SK-N-SH (cell line): Measurements from ENCODE around the gene TMEM271. TPM values are rescaled to one million over a fixed set of nuclear protein-coding genes. Genes with fewer than 3 reads are reported as not detected.

Experiments used
- CTCF ChIA-PET: fragments of 300-600, 350-600 bp; formaldehyde crosslinking; extraction: SDS; loops from one replicate; lab custom pipeline; 2021; lab: Yijun Ruan, JAX
- POLR2A ChIA-PET: fragments of 350-600 bp; sonication (Branson Sonifier 250); formaldehyde crosslinking; extraction: SDS; loops from one replicate; lab custom pipeline; 2020; ENCODE audit warnings: antibody characterized with exemption, inconsistent platforms; lab: Yijun Ruan, JAX
- DNase-seq: peaks from one replicate; pipeline ENCODE4 v3.0.0; 2012
- H2AFZ ChIP-seq: fragments of 200-600 bp; sonication (generic); 2 replicates; pipeline ENCODE4 v1.8.1; 2016; ENCODE audit warnings: antibody characterized with exemption, mild to moderate bottlenecking, low read depth
- H3F3A ChIP-seq: fragments of 200-600 bp; sonication (generic); replicated peaks from 2 replicates; pipeline ENCODE3; 2016; ENCODE audit warnings: antibody characterized with exemption, mild to moderate bottlenecking; ENCODE audit not compliant: insufficient read depth
- H3K27ac ChIP-seq, 2 experiments: fragments of 200-500 bp in 1 of 2; fragments of 200-600 bp in 1 of 2; sonication (Bioruptor generic) in 1 of 2; sonication (generic), shearing (Covaris generic) in 1 of 2; 2 replicates each; pipeline versions ENCODE4 v1.5.1 to v1.6.1; 2014 to 2016; ENCODE audit warnings: low read depth in 2 of 2, inconsistent platforms in 1 of 2, low read length in 1 of 2, mild to moderate bottlenecking in 1 of 2, mixed read lengths in 1 of 2
- H3K27me3 ChIP-seq: fragments of 200-600 bp; sonication (generic), shearing (Covaris generic); 2 replicates; pipeline ENCODE4 v1.6.1; 2016; ENCODE audit warnings: mixed run types; ENCODE audit not compliant: insufficient read depth
- H3K36me3 ChIP-seq, 2 experiments: fragments of 200-500 bp in 1 of 2; fragments of 200-600 bp in 1 of 2; sonication (Bioruptor generic) in 1 of 2; sonication (generic) in 1 of 2; replicated peaks in 1 of 2; 2 replicates each; pipeline versions ENCODE3 to v1.5.1; 2014 to 2016; ENCODE audit warnings: low read length in 1 of 2, mild to moderate bottlenecking in 1 of 2; ENCODE audit not compliant: insufficient read depth in 2 of 2, control insufficient read depth in 1 of 2
- H3K4me1 ChIP-seq, 2 experiments: fragments of 200-500 bp in 1 of 2; fragments of 200-600 bp in 1 of 2; sonication (Bioruptor generic) in 1 of 2; sonication (generic), shearing (Covaris generic) in 1 of 2; 2 replicates each; pipeline versions ENCODE4 v1.5.1 to v1.6.1; 2014 to 2016; ENCODE audit warnings: low read depth in 1 of 2, low read length in 1 of 2, mixed run types in 1 of 2; ENCODE audit not compliant: insufficient read depth in 2 of 2, control insufficient read depth in 1 of 2
- H3K4me2 ChIP-seq: fragments of 200-600 bp; sonication (generic), shearing (Covaris generic); 2 replicates; pipeline ENCODE4 v1.6.1; 2017; ENCODE audit warnings: mixed run types
- H3K4me3 ChIP-seq, 2 experiments: fragments of 200-500 bp in 1 of 2; fragments of 200-600 bp in 1 of 2; sonication (Bioruptor generic) in 1 of 2; sonication (generic), shearing (Covaris generic) in 1 of 2; 2 replicates each; pipeline versions ENCODE4 v1.5.1 to v1.8.1; 2014 to 2016; ENCODE audit warnings: low read depth in 2 of 2, inconsistent platforms in 1 of 2, low read length in 1 of 2, mild to moderate bottlenecking in 1 of 2, mixed read lengths in 1 of 2, moderate library complexity in 1 of 2
- H3K79me2 ChIP-seq: fragments of 200-600 bp; sonication (generic); 2 replicates; pipeline ENCODE4 v1.8.1; 2017; ENCODE audit warnings: mild to moderate bottlenecking; ENCODE audit not compliant: insufficient read depth
- H3K9ac ChIP-seq: fragments of 200-600 bp; sonication (generic); 2 replicates; pipeline ENCODE4 v1.6.1; 2017; ENCODE audit warnings: mixed run types
- H3K9me2 ChIP-seq: fragments of 200-600 bp; sonication (generic); 2 replicates; pipeline ENCODE4 v1.6.1; 2017; ENCODE audit warnings: mixed run types
- H3K9me3 ChIP-seq: fragments of 200-600 bp; sonication (generic); 2 replicates; pipeline ENCODE4 v1.6.1; 2017; ENCODE audit warnings: mixed run types, mild to moderate bottlenecking, moderate library complexity
- H4K20me1 ChIP-seq: fragments of 200-600 bp; sonication (generic); 2 replicates; pipeline ENCODE4 v1.6.1; 2017; ENCODE audit warnings: mild to moderate bottlenecking, mixed run types; ENCODE audit not compliant: insufficient read depth
- ELF1 ChIP-seq: IDR thresholded peaks from 2 replicates; pipeline ENCODE4 v1.4.0; 2012
- EP300 ChIP-seq, 2 experiments: IDR thresholded peaks; 2 replicates each; pipeline versions ENCODE4 v1.4.0 to v1.6.1; 2012; ENCODE audit warnings: borderline replicate concordance in 1 of 2, low read depth in 1 of 2, low read length in 1 of 2
- EZH2phosphoT487 ChIP-seq: fragments of 200-600 bp; sonication (generic); IDR thresholded peaks from 2 replicates; pipeline ENCODE4 v1.6.1; 2017; ENCODE audit warnings: low read depth, mixed run types, mild to moderate bottlenecking, antibody characterized with exemption, moderate library complexity, borderline replicate concordance
- FOXM1 ChIP-seq: IDR thresholded peaks from 2 replicates; pipeline ENCODE4 v1.4.0; 2012; ENCODE audit warnings: low read depth, mild to moderate bottlenecking
- JUND ChIP-seq: IDR thresholded peaks from 2 replicates; pipeline ENCODE4 v1.4.0; 2012
- MEF2A ChIP-seq: IDR thresholded peaks from 2 replicates; pipeline ENCODE4 v1.4.0; 2012; ENCODE audit warnings: low read depth, borderline replicate concordance
- MXI1 ChIP-seq: IDR thresholded peaks from 2 replicates; pipeline ENCODE4 v1.6.1; 2012; ENCODE audit warnings: mild to moderate bottlenecking, low read depth, low read length, improper control_type of control experiment
- NFIC ChIP-seq: IDR thresholded peaks from 2 replicates; pipeline ENCODE4 v1.4.0; 2012; ENCODE audit warnings: borderline replicate concordance
- NRF1 ChIP-seq: IDR thresholded peaks from 2 replicates; pipeline ENCODE4 v1.6.1; 2012; ENCODE audit warnings: low read depth, mild to moderate bottlenecking, low read length
- RFX5 ChIP-seq: IDR thresholded peaks from 2 replicates; pipeline ENCODE4 v1.6.1; 2012; ENCODE audit warnings: mild to moderate bottlenecking, improper control_type of control experiment, low read length
- SIN3A ChIP-seq: IDR thresholded peaks from 2 replicates; pipeline ENCODE4 v1.6.1; 2012; ENCODE audit warnings: low read depth, mild to moderate bottlenecking, low read length, moderate library complexity, borderline replicate concordance
- SMC3 ChIP-seq: IDR thresholded peaks from 2 replicates; pipeline ENCODE4 v1.6.1; 2012; ENCODE audit warnings: low read depth, low read length, improper control_type of control experiment
- TAF1 ChIP-seq: IDR thresholded peaks from 2 replicates; pipeline ENCODE4 v1.6.1; 2012; ENCODE audit warnings: low read depth, mild to moderate bottlenecking, low read length, moderate library complexity, borderline replicate concordance
- TCF12 ChIP-seq: IDR thresholded peaks from 2 replicates; pipeline ENCODE4 v1.4.0; 2012
- TEAD4 ChIP-seq: IDR thresholded peaks from 2 replicates; pipeline ENCODE4 v1.4.0; 2012; ENCODE audit warnings: mild to moderate bottlenecking, borderline replicate concordance; ENCODE audit not compliant: insufficient read depth
- WGBS: methylation state at CpG from one replicate; pipeline ENCODE4 v1.1.6; 2017; ENCODE audit warnings: low lambda C conversion rate; 5-methylcytosine and 5-hydroxymethylcytosine counted together
- polyA plus RNA-seq, 3 experiments: library from polyadenylated mRNA; depleted of rRNA; stranded (reverse); fragments of >200 nt; gene quantifications; 2 replicates each; pipeline ENCODE4 v1.2.3, GENCODE V29; 2012
- TF ChIP-seq, protein P1 (sequence below): fragments of 150-350 bp; IDR thresholded peaks from 2 replicates; pipeline ENCODE4 v1.6.1; 2016; ENCODE audit warnings: mild to moderate bottlenecking, low read depth, low read length
- TF ChIP-seq, protein P2 (sequence below): IDR thresholded peaks from 2 replicates; pipeline ENCODE4 v1.4.0; 2012; ENCODE audit warnings: low read depth

The TMEM271 gene
- polyA plus RNA-seq, 1 of the 3 experiments (the other 2 are of a cell fraction), result not detected

DNA sequence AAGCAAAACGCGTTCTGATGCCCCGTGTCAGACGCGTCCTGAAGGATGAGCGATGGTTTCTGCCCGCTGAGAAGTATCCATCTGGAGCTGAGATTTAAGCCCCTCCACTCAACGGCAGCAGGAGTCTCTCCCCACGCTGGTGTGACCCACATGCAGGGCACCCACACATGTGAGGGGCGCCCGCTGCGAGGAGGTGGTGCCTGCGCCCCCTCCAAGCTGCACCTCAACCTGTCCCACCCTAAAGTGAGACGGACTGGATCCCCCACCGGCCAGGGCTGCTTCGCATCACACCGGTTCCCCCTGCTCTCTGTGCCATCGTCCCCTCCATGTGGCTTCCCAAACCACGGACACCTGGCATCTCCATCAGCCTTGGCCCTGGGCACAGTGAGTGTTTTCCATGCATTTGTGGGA lies 44.8 kb upstream of the TMEM271 start (continued):
- TF ChIP-seq TAF1 (no peak), NRF1 (no peak), TCF12 (no peak), TEAD4 (no peak), FOXM1 (no peak), SIN3A (no peak), SMC3 (no peak), EZH2phosphoT487 (no peak), JUND (no peak)
- TF ChIP-seq, protein P1, sequence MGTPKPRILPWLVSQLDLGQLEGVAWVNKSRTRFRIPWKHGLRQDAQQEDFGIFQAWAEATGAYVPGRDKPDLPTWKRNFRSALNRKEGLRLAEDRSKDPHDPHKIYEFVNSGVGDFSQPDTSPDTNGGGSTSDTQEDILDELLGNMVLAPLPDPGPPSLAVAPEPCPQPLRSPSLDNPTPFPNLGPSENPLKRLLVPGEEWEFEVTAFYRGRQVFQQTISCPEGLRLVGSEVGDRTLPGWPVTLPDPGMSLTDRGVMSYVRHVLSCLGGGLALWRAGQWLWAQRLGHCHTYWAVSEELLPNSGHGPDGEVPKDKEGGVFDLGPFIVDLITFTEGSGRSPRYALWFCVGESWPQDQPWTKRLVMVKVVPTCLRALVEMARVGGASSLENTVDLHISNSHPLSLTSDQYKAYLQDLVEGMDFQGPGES, result no peak
- TF ChIP-seq, protein P2, sequence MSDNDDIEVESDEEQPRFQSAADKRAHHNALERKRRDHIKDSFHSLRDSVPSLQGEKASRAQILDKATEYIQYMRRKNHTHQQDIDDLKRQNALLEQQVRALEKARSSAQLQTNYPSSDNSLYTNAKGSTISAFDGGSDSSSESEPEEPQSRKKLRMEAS, result no peak

DNA sequence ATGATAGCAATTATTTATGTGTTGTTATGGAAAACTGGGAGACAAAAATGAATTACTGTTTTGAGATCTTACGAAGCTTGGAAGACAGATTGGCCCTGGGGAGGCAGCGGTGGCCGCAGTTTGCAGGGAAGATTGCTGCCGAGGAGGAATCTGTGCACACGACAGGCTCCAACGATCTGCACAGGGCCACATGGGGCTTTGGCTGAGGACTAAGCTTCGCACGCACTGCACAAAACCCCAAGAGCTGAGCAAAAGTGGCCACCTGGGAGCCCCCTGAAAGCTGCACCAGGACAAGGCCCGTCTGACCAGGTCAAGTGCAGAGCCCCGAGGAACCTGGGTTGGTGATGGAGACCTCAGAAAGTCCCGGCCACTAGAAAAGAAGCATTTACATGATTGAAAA lies 44.1 kb upstream of the TMEM271 start:
- H3F3A ChIP-seq, result peaks cover 3% of the 10 kb centered on the region
- H3K4me2 ChIP-seq, result no peak overlapping the region
- CTCF ChIA-PET, result interaction anchor here (1.2 kb wide), 1 partner anchor 17 kb away, joined by 4 read pairs; no protein-coding TSS in a partner anchor
- no peaks in the 10 kb centered on the region for H3K9me2 ChIP-seq
- no peaks in the 10 kb centered on the region for H4K20me1 ChIP-seq
- H3K79me2 ChIP-seq, result no peaks in the 10 kb centered on the region
- no peak overlapping the region for H3K27ac ChIP-seq
- no peak overlapping the region for H3K9ac ChIP-seq
- H3K27me3 ChIP-seq, result peaks cover 13% of the 10 kb centered on the region; the same call in 1 of the 2 replicates
- POLR2A ChIA-PET, result no interaction called here
- H3K9me3 ChIP-seq, result no peaks in the 10 kb centered on the region
- no peak for TF ChIP-seq EP300 (IDR thresholded peaks at IDR 0.05; ENCODE audit: borderline replicate concordance in 1 of 2, low read depth in 1 of 2, low read length in 1 of 2)
- no peak for TF ChIP-seq EZH2phosphoT487
- H3K4me1 ChIP-seq, result no peaks in the 10 kb centered on the region
- no peak for DNase-seq
- H3K36me3 ChIP-seq, result no peaks in the 10 kb centered on the region
- no peak overlapping the region for H3K4me3 ChIP-seq
- no peak overlapping the region for H2AFZ ChIP-seq
- 37% methylated on average over 11 of the region's 11 CpGs for WGBS

DNA sequence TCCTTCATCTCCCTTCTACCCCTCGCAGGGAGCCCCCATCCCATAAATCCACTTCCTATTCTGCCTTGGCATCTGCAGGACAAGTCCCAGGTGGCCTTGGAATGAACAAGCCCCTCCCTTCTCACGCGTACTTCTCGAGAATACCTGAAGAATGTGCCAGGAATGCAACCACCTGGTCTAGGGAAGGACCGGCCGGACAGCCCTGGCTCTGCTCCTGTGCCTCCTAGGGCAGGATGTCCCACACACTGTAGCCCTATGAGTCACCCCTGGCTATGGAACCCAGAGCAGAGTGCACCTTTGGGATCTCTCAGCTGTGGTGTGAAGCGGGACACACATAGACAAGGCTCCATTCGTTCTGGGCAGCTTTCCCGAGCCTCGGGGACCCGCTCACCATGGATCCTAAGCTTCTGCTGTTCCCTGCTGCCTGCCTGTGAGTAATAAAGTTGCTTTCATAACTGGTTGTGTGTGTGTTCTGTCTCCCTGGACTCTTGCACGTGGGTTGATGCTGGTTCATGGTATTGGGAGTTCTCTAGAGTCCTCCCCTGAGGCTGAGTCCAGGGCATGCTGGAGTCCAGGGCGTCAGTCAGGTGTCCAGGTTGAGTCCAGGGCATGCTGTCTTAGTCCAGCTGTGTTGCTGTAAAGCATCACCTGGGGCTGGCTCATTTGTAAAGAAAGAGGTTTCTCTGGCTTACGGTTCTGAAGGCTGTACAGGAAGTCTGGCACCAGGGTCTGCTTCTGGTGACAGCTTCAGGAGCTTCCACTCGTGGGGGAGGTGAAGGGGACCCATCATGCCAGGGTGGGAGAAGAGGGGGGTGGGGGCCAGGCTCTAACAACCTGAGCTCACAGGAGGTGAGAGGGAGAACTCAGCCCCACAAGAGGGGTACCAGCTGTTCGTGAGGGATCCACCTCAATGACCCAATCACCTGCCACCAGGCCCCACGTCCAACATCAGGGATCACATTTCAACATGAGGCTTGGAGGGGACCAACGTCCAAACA lies 41.8 kb upstream of the TMEM271 start:
- DNase-seq, result no peak

More for the DNA sequence above, 41.8 kb upstream of the TMEM271 start:
- no peak for TF ChIP-seq RFX5
- TF ChIP-seq MEF2A, result no peak
- no peak for TF ChIP-seq ELF1
- TF ChIP-seq FOXM1, result no peak
- TF ChIP-seq NFIC, result no peak
- no peak for TF ChIP-seq TAF1
- TF ChIP-seq MXI1, result no peak
- Histone ChIP-seq H3K27ac (no peak overlapping the region), H3K9ac (no peak overlapping the region), H3K4me2 (no peak overlapping the region), H4K20me1 (no peaks in the 10 kb centered on the region), H3K4me3 (no peak overlapping the region), H3K9me3 (no peaks in the 10 kb centered on the region), H3F3A (peaks cover 3% of the 10 kb centered on the region), H3K79me2 (no peaks in the 10 kb centered on the region), H3K4me1 (no peaks in the 10 kb centered on the region), H2AFZ (no peak overlapping the region), H3K9me2 (no peaks in the 10 kb centered on the region), H3K36me3 (no peaks in the 10 kb centered on the region), H3K27me3 (peaks cover 13% of the 10 kb centered on the region; the same call in 1 of the 2 replicates)
- WGBS, result 20% methylated on average over 16 of the region's 18 CpGs
- POLR2A ChIA-PET, result no interaction called here
- CTCF ChIA-PET, result interaction anchor here (1.0 to 1.3 kb wide), 2 partner anchors 10 to 31 kb away, joined by 3 read pairs; no protein-coding TSS in a partner anchor
